Measurements from ENCODE around the gene BARX2.

BARX2 gene

DNA sequence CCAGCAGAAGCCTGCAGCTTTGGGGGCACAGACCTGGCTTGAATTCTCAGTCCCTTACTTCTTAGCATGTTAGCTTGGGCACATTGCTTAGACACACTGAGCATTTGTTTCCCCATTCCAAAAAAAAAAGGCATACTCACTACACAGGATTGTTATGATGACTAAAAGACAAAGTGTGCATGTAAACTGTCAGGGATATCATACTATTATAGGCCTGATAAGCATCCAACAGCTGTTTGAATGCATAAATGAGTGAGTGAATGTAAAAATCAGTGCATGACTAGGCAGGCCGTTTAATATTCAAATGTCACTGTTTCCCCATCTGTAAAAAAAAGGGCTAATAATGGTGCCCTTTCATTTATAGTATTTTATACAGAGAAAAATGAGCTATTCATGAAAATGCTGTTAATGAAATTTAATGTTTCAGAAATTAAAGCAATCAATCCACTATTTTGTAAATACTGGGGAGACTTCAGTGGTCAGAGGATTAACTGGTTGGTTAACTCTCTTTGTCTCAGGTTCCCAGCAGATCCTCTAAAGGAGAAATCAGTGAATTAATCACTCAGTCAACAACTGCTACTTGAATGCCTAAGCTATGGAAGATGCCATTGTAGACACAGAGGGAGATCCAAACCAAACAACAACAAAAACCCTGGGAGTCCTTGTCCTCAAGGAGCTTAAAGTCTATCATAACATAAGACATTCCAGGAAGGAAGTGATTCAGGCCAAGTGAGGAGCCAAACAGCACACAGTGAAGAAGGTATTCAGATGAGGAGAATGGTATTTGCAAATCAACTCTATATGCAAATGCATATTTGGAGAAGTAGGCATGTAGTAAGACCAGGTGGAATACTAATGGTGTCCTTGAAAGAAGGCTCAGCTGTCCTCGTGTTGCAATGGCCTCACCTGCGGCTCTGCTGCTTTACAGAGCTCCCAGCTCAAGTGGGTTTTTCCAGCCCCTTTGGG is 26.8 kb downstream of the BARX2 start:
- DNase-seq (ENCODE audit: low read depth, low spot score) = no peak

DNA sequence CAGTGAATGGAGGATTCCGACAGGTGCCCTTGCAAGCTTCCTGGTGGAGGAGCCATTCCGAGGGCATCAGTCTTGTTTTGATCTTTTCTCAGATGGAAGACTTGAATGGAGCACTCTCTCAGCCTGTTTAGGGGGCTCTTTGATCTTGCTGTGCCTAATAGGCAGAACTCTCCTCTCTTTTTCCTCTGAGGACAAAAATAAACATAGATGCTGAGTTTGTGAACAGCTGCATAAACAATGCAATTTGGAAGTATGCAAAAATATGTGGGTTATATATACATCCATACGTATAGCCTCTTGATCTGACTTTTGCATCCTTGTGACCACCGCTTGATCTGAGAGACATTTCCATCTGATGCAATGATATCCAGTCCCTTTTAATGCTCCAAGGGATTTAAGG is 29.1 kb downstream of the BARX2 start:
- no peak for DNase-seq (ENCODE audit: low read depth, low spot score)

DNA sequence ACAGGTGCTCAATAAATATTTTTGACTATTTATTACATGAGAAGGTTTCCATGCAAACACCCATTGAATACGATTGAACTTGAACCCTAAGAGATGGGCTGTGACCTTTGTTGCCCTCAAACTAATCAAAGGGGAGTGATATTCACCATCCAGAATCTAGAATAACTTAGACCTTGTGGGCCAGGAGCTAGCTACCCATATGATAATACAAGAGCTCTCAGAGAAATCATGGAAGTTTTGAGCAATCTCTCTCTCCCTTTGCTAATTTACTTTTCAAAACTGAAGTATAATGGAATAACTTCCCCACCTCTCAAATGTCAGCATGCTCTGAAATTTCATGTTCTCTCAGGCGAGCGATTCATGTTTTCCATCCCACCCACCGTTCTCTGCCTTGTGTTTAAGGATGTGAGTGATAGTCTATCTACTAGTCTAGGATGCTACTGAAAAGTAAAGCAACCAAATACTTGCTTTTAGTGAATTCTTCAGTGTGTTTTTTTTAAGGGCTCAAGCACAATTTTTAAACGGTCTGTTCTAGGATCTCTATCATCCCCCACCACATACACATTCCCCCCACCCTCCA is 33.3 kb downstream of the BARX2 start:
- no peak for DNase-seq (ENCODE audit: low read depth, low spot score)

DNA sequence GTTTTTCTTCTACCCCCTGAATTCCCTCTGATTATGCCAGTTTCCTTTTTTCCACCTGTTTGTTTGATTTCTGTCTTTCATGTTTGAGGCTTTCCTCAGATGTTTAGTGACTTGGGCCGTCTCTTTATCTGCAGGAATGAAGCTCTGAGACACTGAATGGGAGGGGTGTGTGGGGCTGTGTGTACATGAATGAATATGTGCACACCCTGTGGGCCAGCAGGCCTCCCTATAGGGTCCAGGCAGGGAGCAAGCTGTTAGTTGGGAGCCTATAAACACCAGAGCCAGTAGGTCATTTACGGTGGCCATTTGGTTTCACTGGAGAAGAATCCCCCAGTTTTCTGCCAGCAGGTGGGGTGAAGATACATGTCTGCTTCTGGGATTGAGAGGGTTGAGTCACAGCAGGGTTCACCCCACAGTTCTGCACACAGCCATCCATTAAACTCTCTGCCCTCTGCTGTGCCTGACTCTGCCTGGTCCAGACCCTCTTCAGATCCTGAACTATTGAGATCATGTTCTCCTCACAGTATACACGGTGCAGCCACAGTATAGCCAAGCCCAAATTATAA is 34.8 kb downstream of the BARX2 start:
- DNase-seq (ENCODE audit: low read depth, low spot score) = no peak

DNA sequence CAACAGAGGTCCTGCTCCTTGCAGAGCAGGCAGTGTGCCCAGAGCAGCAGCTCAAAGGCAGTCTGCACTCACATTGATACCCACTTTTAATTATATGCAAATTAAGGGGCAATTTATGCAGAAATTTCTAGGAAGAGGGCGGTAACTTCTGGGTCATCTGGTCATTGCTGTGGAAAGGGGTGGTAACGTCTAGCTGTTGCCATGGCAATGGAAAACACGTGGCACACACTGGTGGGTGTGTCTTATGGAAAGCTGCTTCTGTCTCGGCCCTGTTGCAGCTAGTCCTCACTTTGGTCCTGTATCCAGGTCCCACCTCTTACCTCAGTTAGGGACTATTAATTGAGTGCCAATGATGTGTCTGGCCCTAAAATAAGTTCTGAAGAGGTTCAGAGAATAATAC is 36.8 kb downstream of the BARX2 start:
- DNase-seq (ENCODE audit: low read depth, low spot score) = no peak

DNA sequence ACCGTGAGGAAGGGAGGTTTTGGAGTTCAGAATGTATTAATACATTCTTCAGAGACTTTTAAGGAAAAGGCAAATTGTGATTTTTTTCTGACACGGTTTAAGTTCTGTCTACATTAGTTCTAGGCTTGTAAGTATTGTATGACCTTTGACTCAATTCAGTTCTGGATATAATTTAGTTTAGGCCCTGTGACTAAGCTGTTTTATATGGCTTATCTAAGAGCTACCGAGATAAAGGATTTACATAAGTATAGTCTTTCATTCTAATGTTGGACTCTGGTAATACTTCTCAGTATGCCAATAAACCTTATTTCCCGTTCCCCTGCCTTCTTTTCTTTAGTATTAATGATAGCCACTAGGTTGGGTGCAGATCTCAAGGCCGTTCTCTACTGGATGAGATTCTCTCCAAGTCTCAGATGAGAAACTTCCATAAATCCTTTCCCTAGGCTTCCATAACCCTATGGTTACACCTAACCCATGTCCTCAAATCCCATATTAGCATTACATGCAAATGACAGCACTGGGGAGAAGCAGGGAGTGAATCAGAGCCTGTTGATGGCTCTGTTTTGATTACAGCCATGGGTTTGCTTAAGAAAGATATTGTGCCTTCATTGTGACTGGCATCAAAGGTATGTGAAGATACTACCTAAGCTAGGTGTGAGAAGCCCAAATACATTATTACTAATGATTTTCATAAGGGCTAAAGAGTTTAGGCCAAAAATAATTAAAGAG is 38.7 kb downstream of the BARX2 start:
- no peak for DNase-seq (ENCODE audit: low read depth, low spot score)

DNA sequence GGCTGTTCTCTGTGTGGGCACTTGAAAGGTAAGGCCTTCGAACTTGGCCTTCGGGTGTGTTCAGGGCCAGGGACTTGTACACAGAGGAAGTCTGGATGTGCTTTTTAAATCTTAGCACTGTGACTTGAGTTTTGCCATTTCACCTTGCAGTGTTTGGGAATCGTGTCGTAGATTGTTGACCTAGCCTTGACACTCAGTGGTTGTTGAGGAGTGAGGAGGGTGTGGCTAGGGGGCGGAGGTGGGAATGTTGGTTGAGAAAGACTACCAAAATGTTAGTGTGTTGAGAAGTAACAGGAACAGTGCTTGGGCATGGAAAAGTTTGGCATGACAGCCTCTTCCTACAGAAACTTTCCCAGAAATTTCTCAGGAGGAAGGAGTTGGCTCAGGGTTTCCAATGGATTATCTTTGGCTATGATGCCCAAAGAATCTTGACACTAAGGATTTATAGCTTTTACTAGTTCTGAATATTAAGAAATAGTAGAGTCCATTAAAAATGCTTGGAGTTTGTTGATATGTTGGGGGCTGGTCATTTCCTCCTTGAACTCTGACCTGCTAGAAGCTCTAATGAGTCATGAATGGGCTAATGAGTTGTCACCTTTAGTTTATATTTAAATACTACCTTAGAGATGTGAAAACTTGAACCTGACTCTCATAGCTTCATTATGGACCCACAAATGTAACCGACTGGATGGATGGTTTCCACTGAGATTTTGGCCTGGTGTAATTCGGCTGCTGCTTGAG is 40.6 kb downstream of the BARX2 start:
- DNase-seq (ENCODE audit: low read depth, low spot score) = no peak

DNA sequence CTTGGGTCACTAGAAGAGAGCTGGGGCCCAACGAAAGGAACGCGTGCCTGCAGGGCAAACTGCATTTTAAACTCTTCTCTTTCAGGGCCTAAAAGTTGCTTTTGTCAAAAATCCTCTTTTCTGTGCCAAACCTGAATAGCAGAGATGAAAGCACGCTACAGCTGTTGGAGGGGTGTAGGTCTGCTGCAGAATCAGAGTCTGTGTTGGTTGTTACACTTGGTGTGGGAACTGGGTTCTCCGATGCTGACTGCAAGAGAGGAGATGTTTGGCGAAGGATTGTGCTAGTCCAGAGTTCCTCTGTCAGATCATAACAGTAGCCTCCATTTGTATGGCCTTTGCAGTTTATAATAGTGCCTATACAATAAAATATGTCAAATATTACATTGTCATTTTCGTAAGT is 41.8 kb downstream of the BARX2 start:
- DNase-seq (ENCODE audit: low read depth, low spot score) = no peak

DNA sequence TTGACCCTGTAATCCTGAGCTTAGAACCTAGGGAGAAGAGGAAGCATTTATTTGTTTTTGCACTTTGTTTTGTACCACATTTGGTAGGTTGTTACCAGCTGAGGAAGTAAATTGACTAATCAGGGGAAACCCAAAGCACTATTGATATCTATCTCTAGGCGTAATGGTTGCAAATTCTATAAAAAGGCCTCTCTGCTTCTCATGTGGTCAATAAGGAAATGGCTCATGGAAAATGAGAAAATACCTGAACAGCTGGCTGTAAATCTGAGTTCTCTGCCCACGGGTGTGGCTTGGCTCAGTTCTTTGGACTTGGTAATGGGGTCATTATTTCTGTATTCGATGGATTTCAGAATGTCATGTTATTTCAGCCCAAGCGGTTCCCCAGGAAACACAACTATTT is 42.4 kb downstream of the BARX2 start:
- no peak for DNase-seq (ENCODE audit: low read depth, low spot score)

DNA sequence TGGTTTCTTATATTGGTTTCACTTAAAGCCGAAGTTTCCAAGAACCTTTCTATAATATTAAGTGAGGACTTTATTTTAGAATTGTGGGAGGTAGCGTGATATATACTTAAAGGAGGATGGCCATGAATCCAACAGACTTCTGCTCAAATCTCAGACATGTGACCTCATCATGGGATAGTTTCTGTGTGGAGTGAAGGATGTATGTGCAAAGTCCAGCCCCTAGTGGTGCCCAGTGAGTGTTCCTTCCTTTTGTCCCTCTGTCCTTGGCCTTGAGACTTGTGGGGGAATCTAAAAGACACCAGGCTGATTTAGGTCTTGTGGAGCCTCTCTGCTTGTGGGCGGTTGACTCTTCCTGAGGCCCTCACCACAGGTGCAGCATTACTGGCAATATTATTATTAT is 43.7 kb downstream of the BARX2 start:
- no peak for DNase-seq (ENCODE audit: low read depth, low spot score)

DNA sequence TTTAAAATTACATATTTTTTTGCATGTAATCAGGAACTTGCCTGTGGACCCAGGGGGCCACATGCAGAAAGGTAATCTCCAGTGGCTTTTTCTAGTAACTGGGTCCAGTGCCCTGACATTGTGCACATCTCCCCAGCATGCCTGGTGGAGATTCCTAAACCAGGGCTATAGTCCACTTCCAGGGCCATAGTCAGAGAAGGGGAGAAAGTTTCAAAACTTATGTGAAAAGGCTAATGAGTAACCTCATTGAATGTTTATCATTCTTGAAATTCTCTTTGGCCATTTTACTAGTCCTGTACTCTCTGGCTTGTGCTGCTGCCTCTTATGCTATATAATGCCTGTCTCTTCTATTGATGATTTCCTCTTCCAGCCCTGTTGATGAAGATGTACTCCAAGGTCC is 47.8 kb downstream of the BARX2 start:
- DNase-seq (ENCODE audit: low read depth, low spot score) = no peak

DNA sequence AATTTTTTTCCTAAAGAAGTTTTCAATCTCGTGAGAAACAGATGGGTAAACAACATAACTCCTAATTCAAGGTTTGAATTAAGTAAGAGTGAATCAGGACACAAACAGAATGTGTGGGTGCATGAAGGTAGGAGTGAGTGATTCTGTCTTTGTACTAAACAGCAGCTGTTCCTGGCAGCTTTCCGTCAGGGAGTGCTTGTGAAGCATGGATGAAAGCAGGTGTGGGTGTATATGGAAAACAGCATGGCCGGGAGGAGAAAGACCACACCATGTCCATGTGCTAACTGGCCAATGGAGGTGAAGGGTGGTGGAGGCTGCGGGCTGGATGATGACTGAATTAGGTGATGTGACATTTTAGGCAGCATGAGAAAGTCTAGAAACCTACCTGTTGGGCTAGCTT is 49.6 kb downstream of the BARX2 start:
- DNase-seq (ENCODE audit: low read depth, low spot score) = no peak

DNA sequence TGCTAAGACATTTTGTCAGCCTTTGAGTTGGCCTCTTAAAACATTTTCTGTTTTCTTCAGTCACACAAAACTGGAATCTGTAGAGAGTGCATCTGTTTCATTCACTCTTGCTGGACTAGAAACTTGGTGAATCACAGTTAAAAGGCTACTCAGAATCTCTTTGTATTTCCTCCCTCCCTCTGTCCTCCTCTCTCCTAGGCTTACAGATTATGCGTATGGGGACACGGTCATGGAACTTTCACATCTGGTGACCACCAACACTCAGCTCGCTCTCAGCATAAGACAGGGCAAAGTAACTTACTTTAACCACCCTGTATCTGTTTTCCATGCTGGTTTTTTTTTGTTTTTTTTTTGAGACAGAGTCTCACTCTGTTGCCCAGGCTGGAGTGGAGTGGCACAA is 50.4 kb downstream of the BARX2 start:
- no peak for DNase-seq (ENCODE audit: low read depth, low spot score)

DNA sequence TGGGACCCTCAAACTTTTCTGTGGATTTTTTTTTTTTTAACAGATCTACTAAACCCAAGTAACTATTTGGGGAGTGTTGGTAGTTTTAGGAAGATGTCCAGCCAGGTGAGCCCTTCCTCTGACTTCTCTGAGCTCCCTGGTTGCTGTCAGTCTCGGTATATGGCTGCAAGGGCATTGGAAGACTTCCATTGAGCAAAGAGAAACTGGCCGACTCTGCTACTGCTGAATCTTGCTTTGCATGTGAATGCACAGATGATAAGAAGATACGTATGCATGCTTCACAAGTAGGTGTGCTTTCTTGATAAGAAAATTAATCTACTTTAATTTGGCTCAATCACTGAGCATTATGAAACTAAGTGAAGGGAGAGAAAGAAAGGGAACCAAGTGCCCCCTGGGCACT is 51.1 kb downstream of the BARX2 start:
- no peak for DNase-seq (ENCODE audit: low read depth, low spot score)

DNA sequence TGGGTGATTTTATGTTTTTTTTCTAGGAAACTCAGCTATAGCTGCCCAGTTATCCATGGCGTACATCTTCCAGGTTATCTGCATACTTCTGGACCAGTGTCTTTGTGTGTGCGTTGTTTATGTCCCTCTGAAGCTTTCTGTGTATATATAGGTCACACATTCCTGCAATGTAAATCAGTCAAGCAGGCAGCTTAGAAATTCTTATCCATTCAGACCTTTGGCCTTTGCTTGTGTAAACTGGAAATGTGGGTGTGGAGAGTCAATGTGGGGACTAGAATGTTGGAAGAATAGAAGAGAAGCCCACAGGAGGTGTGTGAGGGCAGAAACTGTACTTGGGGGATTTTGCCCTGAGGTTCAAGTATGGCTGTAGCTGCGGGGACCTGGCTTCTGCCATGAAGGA is 51.7 kb downstream of the BARX2 start:
- no peak for DNase-seq (ENCODE audit: low read depth, low spot score)

DNA sequence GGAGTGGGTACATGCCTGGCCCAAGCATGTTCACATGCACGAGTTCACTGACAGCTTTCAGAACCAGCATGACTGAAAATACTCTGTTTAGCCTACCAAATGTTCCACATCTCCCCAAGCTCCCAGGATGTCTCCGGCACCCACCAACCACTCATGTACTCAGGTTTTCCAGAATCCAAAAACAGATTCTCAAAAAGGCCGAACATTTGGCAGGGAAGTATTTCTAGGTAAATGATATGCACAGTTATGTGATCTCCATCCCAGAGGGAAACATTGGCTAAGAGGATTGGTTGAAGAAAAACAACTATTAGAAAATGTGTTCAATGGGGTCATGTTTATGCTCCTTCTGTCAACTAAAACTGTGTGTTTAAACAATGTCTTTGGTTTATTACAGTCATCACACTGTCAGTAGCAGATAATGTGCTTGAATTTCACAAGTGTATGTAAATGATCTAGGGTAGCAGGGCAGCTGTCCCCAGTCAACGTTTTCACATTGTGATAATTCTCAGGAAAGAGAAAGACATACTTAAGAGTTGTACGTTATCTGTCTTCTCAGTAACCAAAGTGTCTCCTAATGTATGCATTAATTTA is 52.3 kb downstream of the BARX2 start:
- DNase-seq (ENCODE audit: low read depth, low spot score) = no peak

DNA sequence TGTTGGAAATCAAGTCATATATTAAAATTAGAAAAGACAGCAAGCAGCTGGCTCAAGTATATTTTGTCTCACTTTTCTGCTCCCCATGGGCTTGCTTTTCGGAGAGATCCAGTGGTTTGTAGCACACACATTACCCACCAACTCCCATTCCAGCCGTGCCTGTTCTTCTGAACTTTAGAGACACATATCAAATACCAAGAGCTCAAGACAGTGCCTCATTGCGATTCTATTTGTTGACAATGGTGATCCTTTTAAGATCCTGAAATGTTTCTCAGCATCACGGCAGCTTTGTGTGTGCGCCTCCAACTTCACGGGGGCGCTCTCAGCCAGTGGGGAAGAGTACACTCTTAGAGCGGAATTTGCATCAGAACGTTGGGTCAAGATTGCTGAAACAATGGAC is 52.9 kb downstream of the BARX2 start:
- DNase-seq (ENCODE audit: low read depth, low spot score) = no peak

DNA sequence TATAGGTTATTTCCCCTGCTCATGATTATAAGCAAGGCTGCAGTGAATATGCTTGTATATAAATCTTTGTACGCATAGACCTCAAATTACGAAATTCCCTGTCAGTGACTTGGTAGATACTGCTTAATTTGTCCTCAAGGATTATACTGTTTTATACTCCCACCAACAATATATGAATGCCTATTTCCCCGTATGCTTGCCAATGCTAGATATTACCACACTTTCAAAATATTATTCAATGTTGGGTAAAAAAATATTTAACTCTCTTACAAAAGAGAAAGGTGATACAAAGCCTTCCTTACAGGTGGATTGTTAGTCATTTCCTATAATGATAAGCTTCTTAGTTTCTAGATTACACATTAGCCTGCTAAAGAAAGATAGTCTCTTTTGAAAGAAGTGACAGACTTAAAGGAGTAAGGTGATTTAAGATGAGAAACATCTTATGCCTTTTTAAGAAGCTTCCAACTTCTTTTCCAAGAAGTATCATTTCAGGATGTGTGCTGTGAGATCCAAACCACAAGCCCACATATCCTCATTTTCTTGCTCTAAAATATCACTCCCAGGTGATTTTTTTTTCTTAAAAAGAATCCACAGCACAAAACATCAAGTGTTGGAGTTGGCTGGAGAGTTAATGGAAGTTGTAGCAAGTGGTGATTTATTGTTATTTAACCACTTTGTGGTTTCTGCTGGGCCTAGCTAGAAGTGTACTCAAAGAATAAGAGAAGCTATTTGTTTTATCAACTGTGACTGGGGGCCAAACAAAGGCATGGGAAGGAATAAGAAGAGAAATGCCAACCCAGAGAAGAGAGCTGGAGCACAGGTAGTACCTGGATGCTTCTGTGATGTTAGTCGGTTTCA is 59.2 kb downstream of the BARX2 start:
- DNase-seq (ENCODE audit: low read depth, low spot score) = no peak

DNA sequence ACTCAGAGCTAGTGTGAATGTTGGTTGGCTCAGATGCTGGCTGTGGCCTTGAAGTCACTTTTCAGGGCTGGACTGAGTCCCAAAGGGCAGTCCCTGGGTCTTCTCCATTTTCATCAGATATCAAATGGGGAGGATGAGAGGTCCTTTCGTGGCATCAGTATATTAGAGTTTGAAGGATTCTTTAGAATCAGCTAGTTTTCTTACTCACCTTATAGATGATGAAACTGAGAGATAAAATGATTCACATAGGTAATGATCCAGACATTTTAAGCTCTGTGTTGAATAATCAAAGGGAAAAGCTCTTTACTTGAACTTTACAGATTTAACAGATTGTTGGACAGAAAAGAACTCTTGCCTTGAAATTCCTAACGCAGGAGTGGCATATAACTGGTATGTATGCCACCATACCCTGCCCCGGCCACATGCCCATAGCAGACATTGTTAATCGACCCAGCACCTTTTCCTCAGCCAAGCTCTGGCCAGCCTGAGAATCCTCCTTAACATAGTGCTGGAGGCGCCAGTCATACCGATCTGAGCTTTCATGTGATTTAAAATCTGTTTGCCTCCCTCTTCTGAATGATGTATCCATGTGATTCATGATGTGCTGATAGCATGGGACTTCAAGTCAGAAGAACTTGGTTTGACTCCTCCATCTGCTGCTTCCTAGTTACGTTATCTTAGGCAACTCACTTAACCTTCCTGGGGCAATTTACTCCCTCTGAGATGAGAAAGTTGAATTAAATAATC is 60.0 kb downstream of the BARX2 start:
- no peak for DNase-seq (ENCODE audit: low read depth, low spot score)

DNA sequence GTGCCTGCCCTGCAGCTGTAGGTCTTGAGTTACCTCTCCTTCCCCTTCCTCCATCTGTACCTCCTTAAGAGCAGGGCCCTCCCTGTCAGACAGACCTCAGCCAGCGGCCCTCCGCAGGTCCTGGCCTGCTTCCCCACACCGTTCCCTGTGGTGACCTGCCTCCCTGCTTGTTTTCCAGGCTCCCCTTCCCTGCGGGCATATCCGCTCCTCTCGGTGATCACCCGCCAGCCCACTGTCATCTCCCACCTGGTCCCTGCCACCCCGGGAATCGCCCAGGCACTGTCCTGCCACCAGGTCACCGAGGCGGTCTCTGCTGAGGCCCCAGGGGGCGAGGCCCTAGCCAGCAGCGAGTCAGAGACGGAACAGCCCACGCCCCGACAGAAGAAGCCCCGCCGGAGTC is 60.9 kb downstream of the BARX2 start:
- no peak for DNase-seq (ENCODE audit: low read depth, low spot score)

All from iPS DF 19.7 (cell line).